SK-N-SH (cell line): Measurements from ENCODE around the gene PDE10A. TPM values are rescaled to one million over a fixed set of nuclear protein-coding genes. Genes with fewer than 3 reads are reported as not detected.

Source experiments
- CTCF ChIA-PET: fragments of 300-600, 350-600 bp; formaldehyde crosslinking; extraction: SDS; loops from one replicate; lab custom pipeline; 2021; lab: Yijun Ruan, JAX
- POLR2A ChIA-PET: fragments of 350-600 bp; sonication (Branson Sonifier 250); formaldehyde crosslinking; extraction: SDS; loops from one replicate; lab custom pipeline; 2020; ENCODE audit warnings: antibody characterized with exemption, inconsistent platforms; lab: Yijun Ruan, JAX
- DNase-seq: peaks from one replicate; pipeline ENCODE4 v3.0.0; 2012
- H2AFZ ChIP-seq: fragments of 200-600 bp; sonication (generic); 2 replicates; pipeline ENCODE4 v1.8.1; 2016; ENCODE audit warnings: antibody characterized with exemption, mild to moderate bottlenecking, low read depth
- H3F3A ChIP-seq: fragments of 200-600 bp; sonication (generic); replicated peaks from 2 replicates; pipeline ENCODE3; 2016; ENCODE audit warnings: antibody characterized with exemption, mild to moderate bottlenecking; ENCODE audit not compliant: insufficient read depth
- H3K27ac ChIP-seq, 2 experiments: fragments of 200-500 bp in 1 of 2; fragments of 200-600 bp in 1 of 2; sonication (Bioruptor generic) in 1 of 2; sonication (generic), shearing (Covaris generic) in 1 of 2; 2 replicates each; pipeline versions ENCODE4 v1.5.1 to v1.6.1; 2014 to 2016; ENCODE audit warnings: low read depth in 2 of 2, inconsistent platforms in 1 of 2, low read length in 1 of 2, mild to moderate bottlenecking in 1 of 2, mixed read lengths in 1 of 2
- H3K27me3 ChIP-seq: fragments of 200-600 bp; sonication (generic), shearing (Covaris generic); 2 replicates; pipeline ENCODE4 v1.6.1; 2016; ENCODE audit warnings: mixed run types; ENCODE audit not compliant: insufficient read depth
- H3K36me3 ChIP-seq, 2 experiments: fragments of 200-500 bp in 1 of 2; fragments of 200-600 bp in 1 of 2; sonication (Bioruptor generic) in 1 of 2; sonication (generic) in 1 of 2; replicated peaks in 1 of 2; 2 replicates each; pipeline versions ENCODE3 to v1.5.1; 2014 to 2016; ENCODE audit warnings: low read length in 1 of 2, mild to moderate bottlenecking in 1 of 2; ENCODE audit not compliant: insufficient read depth in 2 of 2, control insufficient read depth in 1 of 2
- H3K4me1 ChIP-seq, 2 experiments: fragments of 200-500 bp in 1 of 2; fragments of 200-600 bp in 1 of 2; sonication (Bioruptor generic) in 1 of 2; sonication (generic), shearing (Covaris generic) in 1 of 2; 2 replicates each; pipeline versions ENCODE4 v1.5.1 to v1.6.1; 2014 to 2016; ENCODE audit warnings: low read depth in 1 of 2, low read length in 1 of 2, mixed run types in 1 of 2; ENCODE audit not compliant: insufficient read depth in 2 of 2, control insufficient read depth in 1 of 2
- H3K4me2 ChIP-seq: fragments of 200-600 bp; sonication (generic), shearing (Covaris generic); 2 replicates; pipeline ENCODE4 v1.6.1; 2017; ENCODE audit warnings: mixed run types
- H3K4me3 ChIP-seq, 2 experiments: fragments of 200-500 bp in 1 of 2; fragments of 200-600 bp in 1 of 2; sonication (Bioruptor generic) in 1 of 2; sonication (generic), shearing (Covaris generic) in 1 of 2; 2 replicates each; pipeline versions ENCODE4 v1.5.1 to v1.8.1; 2014 to 2016; ENCODE audit warnings: low read depth in 2 of 2, inconsistent platforms in 1 of 2, low read length in 1 of 2, mild to moderate bottlenecking in 1 of 2, mixed read lengths in 1 of 2, moderate library complexity in 1 of 2
- H3K79me2 ChIP-seq: fragments of 200-600 bp; sonication (generic); 2 replicates; pipeline ENCODE4 v1.8.1; 2017; ENCODE audit warnings: mild to moderate bottlenecking; ENCODE audit not compliant: insufficient read depth
- H3K9ac ChIP-seq: fragments of 200-600 bp; sonication (generic); 2 replicates; pipeline ENCODE4 v1.6.1; 2017; ENCODE audit warnings: mixed run types
- H3K9me2 ChIP-seq: fragments of 200-600 bp; sonication (generic); 2 replicates; pipeline ENCODE4 v1.6.1; 2017; ENCODE audit warnings: mixed run types
- H3K9me3 ChIP-seq: fragments of 200-600 bp; sonication (generic); 2 replicates; pipeline ENCODE4 v1.6.1; 2017; ENCODE audit warnings: mixed run types, mild to moderate bottlenecking, moderate library complexity
- H4K20me1 ChIP-seq: fragments of 200-600 bp; sonication (generic); 2 replicates; pipeline ENCODE4 v1.6.1; 2017; ENCODE audit warnings: mild to moderate bottlenecking, mixed run types; ENCODE audit not compliant: insufficient read depth
- CHD2 ChIP-seq: fragments of 150-350 bp; IDR thresholded peaks from 2 replicates; pipeline ENCODE4 v1.6.1; 2018; ENCODE audit warnings: low read length; ENCODE audit not compliant: partially characterized antibody
- CTCF ChIP-seq: fragments of 200-600 bp; sonication (generic); IDR thresholded peaks from 2 replicates; pipeline ENCODE4 v1.6.1; 2017; ENCODE audit warnings: antibody characterized with exemption, mild to moderate bottlenecking, moderate library complexity
- FOSL2 ChIP-seq: IDR thresholded peaks from 2 replicates; pipeline ENCODE4 v1.4.0; 2012; ENCODE audit warnings: low read depth, mild to moderate bottlenecking, moderate library complexity, borderline replicate concordance
- FOXM1 ChIP-seq: IDR thresholded peaks from 2 replicates; pipeline ENCODE4 v1.4.0; 2012; ENCODE audit warnings: low read depth, mild to moderate bottlenecking
- GABPA ChIP-seq: IDR thresholded peaks from 2 replicates; pipeline ENCODE4 v1.4.0; 2012; ENCODE audit warnings: low read depth, mild to moderate bottlenecking
- MEF2A ChIP-seq: IDR thresholded peaks from 2 replicates; pipeline ENCODE4 v1.4.0; 2012; ENCODE audit warnings: low read depth, borderline replicate concordance
- MXI1 ChIP-seq: IDR thresholded peaks from 2 replicates; pipeline ENCODE4 v1.6.1; 2012; ENCODE audit warnings: mild to moderate bottlenecking, low read depth, low read length, improper control_type of control experiment
- NFIC ChIP-seq: IDR thresholded peaks from 2 replicates; pipeline ENCODE4 v1.4.0; 2012; ENCODE audit warnings: borderline replicate concordance
- NRF1 ChIP-seq: IDR thresholded peaks from 2 replicates; pipeline ENCODE4 v1.6.1; 2012; ENCODE audit warnings: low read depth, mild to moderate bottlenecking, low read length
- SIN3A ChIP-seq: IDR thresholded peaks from 2 replicates; pipeline ENCODE4 v1.6.1; 2012; ENCODE audit warnings: low read depth, mild to moderate bottlenecking, low read length, moderate library complexity, borderline replicate concordance
- TCF12 ChIP-seq: IDR thresholded peaks from 2 replicates; pipeline ENCODE4 v1.4.0; 2012
- TEAD4 ChIP-seq: IDR thresholded peaks from 2 replicates; pipeline ENCODE4 v1.4.0; 2012; ENCODE audit warnings: mild to moderate bottlenecking, borderline replicate concordance; ENCODE audit not compliant: insufficient read depth
- WGBS: methylation state at CpG from one replicate; pipeline ENCODE4 v1.1.6; 2017; ENCODE audit warnings: low lambda C conversion rate; 5-methylcytosine and 5-hydroxymethylcytosine counted together
- polyA plus RNA-seq, 3 experiments: library from polyadenylated mRNA; depleted of rRNA; stranded (reverse); fragments of >200 nt; gene quantifications; 2 replicates each; pipeline ENCODE4 v1.2.3, GENCODE V29; 2012

The PDE10A gene
- polyA plus RNA-seq, 1 of the 3 experiments (the other 2 are of a cell fraction), result 0.43 TPM

GRCh38 chr6:165484178-165484889, 178.7 kb downstream of the PDE10A start:
- H3K4me1 ChIP-seq, result no peaks in the 10 kb centered on the region; a peak in 1 of 4 replicates
- no peaks in the 10 kb centered on the region for H3F3A ChIP-seq
- no peak overlapping the region for H3K27ac ChIP-seq
- no peaks in the 10 kb centered on the region for H4K20me1 ChIP-seq
- DNase-seq, result no peak
- H3K9me3 ChIP-seq, result no peaks in the 10 kb centered on the region
- H3K36me3 ChIP-seq, result no peaks in the 10 kb centered on the region
- H3K4me2 ChIP-seq, result no peak overlapping the region
- H3K9ac ChIP-seq, result no peak overlapping the region
- no peaks in the 10 kb centered on the region for H3K79me2 ChIP-seq
- no peak overlapping the region for H2AFZ ChIP-seq
- no peaks in the 10 kb centered on the region for H3K27me3 ChIP-seq
- CTCF ChIA-PET, result interaction anchor here (0.8 to 1.4 kb wide), 3 partner anchors 25 to 366 kb away, joined by 3 to 4 read pairs (median 3); no protein-coding TSS in a partner anchor
- TF ChIP-seq NFIC, result no peak
- TF ChIP-seq, all 33 proteins: peak for 0
- POLR2A ChIA-PET, result no interaction called here
- 71% methylated on average over 13 of the region's 13 CpGs for WGBS
- Histone ChIP-seq H3K9me2 (no peaks in the 10 kb centered on the region), H3K4me3 (no peak overlapping the region)

- Histone ChIP-seq H3K27ac (no peak overlapping the region), H3K79me2 (no peaks in the 10 kb centered on the region), H3K4me3 (no peak overlapping the region), H3K9ac (no peak overlapping the region), H3K27me3 (no peaks in the 10 kb centered on the region), H3K9me3 (no peaks in the 10 kb centered on the region), H3K36me3 (no peaks in the 10 kb centered on the region), H2AFZ (no peak overlapping the region), H3F3A (no peaks in the 10 kb centered on the region), H3K4me2 (no peak overlapping the region), H4K20me1 (no peaks in the 10 kb centered on the region), H3K9me2 (no peaks in the 10 kb centered on the region), H3K4me1 (no peaks in the 10 kb centered on the region; a peak in 1 of 4 replicates)
- TF ChIP-seq TEAD4 (no peak), CTCF (no peak), FOSL2 (no peak), MEF2A (no peak), SIN3A (no peak), MXI1 (no peak), NRF1 (no peak), CHD2 (no peak), FOXM1 (no peak), TCF12 (no peak), GABPA (no peak)
- WGBS, result 60% methylated on average over 4 of the region's 4 CpGs
- no peak for DNase-seq
- POLR2A ChIA-PET, result no interaction called here
- CTCF ChIA-PET, result no interaction called here
Observed at GRCh38 chr6:165481921-165482320, 181.1 kb downstream of the PDE10A start.
